HG03108 (cell line): ENCODE measurements around the gene PDIK1L.

Source experiments
- ATAC-seq: cut with Tn5 transposase; IDR thresholded peaks from one replicate; pipeline ENCODE4 v1.9.1; 2021; ENCODE audit warnings: moderate library complexity; ENCODE audit not compliant: unreplicated experiment

Gene PDIK1L

DNA sequence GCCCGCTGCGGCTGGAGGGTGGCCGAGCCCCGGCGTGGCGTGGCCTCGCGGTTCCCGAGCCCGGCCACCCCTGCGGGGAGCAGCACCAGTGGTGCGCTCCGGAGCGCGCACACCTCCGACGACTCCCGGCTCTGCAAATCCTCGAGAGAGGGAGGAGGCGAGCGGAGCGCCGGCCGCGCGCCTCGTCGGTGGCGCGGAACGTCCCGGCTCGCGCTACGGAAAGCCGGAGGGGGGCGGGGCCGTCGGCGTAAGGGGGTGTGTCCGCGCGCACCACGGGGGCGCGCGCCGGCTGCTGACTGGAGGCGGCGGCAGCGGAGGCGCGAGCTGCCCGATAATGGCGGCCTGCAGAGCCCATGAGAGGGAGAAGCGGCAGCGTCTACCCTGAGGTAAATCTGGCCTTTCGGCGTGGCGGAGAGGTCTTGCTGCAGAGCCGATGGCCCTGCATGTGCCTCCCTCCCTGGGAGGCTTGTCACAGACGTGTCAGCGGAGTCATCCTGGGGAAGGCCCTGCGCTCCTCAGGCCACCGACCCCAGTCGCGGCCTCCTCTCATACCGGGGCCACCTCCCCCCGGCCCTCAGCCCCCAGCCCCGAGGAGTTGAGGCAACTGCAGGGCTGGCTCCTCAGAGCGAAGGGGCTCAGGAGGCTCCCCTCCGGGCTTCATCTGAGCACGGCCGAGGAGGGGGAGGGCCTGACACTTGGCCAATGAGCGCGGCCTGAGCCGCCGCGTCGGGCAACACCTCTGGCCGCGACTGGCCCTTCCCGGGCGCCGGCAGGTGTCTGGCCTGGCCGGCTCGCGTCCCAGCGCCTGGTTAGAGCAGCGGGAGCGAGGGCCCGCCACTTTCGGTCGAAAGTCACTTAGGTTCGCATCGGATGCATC lies at the start of gene PDIK1L:
Gene PDIK1L, plus strand, starts transcription at position 295 of the 877 bp plus-strand sequence. CDS start 2,485 bp downstream, outside the sequence.
- ATAC-seq, result peak; percentile 57

DNA sequence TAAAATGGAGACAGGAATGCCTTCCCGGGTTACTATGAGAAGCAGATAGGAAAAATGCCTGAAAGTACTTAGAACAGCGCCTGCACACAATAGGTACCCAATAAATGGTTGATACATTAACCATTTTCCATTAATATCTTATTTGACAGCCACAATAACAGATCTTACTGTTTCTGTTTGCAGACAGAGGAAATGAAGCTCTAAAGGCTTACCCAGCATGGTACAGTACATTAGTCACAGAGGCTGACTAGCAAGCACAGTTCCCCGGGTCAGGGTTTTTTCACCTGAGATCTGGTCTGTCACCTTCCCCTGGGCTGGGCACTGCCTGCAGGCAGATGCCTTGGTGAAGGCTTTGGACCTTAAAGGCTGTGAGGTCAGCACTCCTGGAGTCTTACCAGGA lies 47.1 kb upstream of the PDIK1L start:
- ATAC-seq, result no peak

DNA sequence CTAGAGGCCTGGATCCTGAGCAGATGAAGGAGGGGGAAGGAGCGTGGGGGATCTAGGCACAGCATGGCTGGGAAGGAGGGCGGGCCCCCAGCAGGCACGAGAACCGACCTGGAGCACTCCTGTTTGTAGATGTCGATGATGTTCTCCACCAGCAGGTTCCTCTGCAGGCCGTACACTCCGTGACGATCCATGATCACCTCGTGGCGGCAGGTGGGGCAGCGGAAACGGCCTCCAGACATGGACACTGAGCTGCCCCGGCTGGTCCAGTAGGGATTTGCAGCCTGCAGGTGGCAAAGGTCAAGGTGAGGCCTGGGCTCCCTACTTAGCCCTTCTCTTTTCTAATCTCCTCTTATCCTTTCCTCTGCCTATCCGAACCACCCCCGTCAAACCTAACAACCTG lies 45.5 kb upstream of the PDIK1L start:
- ATAC-seq, result no peak

DNA sequence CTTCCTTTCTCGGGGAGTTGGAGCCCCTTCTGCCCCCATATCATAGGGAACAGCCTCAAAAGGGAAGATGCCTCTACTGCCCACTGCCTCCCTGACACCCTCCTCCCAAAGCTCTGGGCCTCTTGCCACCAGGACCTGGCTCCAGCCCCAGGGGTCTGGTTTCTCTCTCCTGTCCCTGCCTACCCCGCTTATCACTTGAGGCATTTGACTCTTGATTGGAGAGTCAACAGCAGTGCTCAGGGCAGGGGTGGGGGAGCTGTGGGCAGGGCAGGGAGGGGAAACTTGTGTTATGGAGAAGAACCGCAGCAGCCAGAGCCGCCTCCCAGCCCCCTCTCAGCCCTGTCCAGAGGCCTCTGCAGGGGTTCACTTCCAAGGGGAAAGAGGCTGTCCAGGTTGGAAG lies 44.8 kb upstream of the PDIK1L start:
- no peak for ATAC-seq

DNA sequence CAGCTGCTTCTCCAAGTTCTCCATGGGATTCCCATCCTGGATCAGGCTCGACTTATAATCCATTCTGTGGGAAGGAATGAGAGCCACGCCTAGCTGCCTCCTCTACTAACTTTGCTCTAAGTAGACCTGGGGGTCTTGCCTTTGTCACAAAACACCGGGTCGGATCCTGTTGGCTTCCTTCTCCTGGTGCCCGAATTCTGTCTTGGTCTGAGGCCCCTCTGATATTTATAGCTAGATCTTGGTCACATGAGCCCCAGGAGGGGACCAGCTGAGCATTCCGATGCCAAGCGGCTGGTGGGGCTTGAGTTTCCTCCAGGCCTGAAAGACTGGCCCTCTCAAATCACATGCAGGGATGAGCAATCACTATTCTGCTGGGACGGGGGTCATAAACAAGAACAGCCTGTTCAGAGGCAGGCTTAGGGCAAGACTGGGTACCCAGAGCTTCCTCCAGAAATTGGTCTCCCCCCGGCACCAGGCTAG lies 44.2 kb upstream of the PDIK1L start, which contains the start of gene TRIM63:
Gene TRIM63, minus strand, starts transcription at position 199 of the 480 bp plus-strand sequence. Its CDS starts 136 bp downstream, at position 63.
- no peak for ATAC-seq

DNA sequence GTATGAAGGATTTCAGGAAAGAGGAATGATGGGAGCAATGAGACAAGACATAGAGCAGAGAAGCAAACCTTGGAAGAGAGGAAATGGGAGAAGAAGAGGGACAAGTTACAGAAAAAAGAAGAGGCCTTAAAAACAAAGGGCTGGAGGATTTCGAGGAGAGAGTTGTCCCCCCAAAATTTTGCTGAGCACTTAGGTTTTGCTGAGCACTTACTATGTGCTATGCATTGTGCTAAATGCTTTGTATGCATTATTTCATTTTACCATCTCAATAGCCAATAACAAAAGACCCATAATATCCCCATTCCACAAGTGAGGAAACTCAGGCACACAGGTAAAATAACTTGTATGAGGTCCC lies 41.7 kb upstream of the PDIK1L start:
- no peak for ATAC-seq

DNA sequence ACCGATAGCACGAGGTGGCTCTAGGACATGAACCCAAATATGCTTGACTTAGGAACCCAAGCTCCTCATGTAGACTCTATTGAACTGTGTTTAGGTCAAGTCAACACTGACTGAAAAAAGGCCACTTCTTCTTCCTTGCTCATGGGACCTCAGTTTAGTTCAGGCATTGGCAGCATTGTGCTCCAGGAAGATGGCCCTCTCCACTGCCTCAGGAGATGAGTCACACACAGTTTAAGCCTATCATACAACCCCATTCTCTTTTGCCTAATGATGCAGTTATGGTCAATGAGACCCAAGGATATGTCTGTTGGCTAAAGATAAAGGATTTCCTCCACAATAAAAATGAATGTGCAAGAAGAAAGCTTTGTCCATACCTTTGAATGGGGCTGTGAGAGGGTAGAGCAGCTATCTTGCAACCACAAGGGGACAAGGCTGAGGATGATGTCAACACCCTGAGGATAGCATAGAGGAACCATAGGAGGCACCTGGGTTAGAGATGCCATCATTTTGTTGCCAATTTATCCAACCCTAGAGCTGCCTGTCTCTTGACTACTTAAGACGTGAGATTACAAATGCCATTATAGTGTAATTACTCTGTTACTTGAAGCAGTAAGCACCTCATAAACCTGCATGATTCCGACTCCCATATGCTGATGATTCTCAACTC lies 41.2 kb upstream of the PDIK1L start:
- no peak for ATAC-seq

DNA sequence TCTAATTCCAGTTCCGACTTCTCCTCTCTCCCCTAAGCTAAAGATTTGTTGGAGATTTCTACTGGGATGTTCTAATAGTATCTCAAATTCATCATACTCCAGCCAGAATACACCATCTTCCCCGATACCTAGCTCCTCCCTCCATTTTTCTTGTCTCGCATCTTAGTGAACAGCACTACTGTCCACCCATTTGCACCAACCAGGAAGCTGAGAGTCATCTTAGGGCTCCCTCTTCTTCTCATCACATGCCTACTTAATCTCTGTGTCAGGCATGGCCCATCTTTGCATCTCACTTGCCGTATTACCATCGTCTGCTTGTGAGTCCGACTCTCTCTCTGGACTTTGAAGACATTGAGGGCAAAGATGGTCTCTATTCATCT lies 40.7 kb upstream of the PDIK1L start:
- no peak for ATAC-seq

DNA sequence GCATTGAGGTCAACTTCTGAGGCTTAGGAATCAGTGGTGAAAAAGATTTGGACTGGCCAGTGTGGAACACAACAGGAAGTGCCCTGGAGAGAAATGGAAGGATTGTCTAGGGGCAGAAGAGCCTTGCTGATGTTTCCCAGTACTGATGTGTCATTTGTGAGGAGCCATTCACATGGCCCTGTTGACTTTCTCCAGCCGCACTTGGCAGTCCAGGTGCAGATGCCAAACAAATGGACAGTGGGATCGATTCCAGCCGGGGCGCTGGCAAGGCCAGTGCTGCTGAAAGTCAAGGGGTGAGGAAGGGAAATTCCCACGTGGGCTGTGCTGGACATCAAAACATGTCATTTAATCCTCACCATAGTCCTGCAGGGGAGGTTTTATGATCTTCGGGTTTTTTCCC lies 39.3 kb upstream of the PDIK1L start:
- ATAC-seq, result no peak

DNA sequence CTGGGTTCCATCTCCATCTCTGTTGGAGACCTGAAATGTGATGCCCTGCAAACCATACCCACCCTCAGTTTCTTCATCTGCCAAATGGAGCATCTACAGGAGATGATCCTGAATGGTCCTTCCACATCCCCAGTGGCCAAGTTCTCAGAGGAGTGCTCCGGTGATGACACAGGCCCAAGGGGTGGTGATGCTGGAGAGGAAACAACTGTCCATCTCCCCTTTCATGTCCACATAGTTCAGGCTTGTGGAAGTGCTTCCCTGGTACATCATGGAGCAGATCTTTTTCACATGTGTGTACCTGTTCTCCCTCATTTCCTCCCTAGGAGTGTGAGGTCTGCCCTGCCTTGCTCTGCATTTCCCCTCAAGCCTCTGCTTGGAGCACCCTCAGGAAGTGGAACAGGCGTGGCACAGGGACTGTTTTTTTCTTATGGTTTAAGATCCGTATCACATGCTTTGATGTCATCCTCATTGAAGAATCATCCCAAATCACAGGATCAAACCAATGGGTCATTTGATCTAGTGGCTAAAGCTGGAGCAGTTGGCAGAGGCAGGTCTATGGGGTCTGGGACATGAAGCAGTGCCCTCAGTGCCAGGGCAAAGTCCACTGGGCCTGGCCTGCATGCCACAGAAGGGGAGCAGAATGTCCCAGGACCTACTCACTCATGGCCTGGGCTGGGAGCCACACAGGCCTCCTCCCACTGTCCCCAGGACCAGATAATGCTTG lies 36.0 kb upstream of the PDIK1L start:
- ATAC-seq, result no peak

DNA sequence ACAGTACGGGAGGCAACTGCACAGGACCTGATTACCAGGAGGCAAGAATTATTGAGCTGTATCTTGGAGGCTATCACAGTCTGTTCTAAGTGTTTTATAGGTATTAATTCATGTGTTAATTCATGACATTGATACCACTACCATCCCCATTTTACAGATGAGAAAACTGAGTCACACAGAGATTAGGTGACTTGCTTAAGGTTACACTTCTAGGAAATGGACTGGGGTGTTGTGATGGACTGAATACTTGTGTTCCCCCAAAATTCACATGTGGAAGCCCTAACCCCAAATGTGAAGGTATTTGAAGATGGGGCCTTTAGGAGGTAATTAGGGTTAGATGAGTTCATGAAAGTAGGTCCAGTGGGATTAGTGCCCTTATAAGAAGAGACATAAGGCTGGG lies 34.1 kb upstream of the PDIK1L start:
- ATAC-seq, result no peak

DNA sequence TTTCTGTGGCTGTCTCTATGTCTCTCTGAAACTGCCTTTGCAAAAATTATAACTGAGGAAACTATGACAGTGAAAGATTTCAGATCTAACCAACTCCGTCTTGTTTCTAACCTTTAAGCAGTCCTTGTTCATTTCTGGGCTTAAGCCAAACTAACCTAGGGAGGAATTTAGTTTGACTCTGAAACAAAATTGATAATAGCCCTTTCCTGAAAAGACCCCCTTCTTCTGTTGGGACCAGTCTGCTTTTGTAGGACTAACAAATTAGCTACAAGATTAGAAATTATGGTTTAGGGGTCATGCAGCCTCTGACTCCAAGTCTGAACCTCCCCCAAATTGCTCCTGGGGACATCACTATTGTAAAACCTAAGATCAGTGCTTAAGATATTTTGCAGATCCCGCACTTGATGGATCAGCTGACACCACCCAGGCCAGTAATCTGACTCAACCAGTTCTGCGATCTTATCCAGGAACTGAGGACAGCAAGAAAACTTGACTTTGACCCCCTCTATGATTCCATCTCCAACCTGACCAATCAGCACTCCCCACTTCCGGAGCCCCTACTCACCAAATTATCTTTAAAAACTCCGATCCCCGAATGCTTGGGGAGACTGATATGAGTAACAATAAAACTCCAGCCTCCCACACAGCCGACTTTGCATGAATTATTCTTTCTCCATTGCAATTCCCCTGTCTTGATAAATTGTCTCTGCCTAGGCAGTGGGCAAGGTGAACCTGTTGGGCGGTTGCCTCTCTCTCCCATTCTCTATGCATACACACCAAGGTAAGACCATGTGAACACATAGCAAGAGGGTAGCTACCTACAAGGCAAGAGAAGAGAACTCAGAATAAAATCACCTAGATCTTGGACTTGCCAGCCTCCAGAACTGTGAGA lies 33.1 kb upstream of the PDIK1L start:
- ATAC-seq, result no peak

DNA sequence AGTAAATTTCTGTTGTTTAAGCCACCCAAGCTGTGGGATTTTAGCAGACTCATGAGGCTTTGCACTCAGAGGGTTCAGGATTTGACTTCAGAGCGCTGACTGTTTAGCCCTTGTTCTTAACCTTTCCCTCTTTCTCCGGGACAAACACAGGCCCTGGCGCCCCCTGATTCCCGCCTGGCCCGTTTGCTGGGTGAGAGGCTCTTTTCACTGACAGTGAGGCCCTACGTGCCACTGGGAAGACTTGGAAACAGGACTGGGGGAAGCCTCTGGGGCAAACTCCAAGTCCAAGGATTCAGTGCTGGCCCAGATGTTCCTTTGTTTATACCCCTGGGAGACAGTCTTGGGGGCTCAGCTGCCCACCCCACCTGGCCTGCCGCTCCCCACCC lies 32.5 kb upstream of the PDIK1L start:
- ATAC-seq, result no peak

DNA sequence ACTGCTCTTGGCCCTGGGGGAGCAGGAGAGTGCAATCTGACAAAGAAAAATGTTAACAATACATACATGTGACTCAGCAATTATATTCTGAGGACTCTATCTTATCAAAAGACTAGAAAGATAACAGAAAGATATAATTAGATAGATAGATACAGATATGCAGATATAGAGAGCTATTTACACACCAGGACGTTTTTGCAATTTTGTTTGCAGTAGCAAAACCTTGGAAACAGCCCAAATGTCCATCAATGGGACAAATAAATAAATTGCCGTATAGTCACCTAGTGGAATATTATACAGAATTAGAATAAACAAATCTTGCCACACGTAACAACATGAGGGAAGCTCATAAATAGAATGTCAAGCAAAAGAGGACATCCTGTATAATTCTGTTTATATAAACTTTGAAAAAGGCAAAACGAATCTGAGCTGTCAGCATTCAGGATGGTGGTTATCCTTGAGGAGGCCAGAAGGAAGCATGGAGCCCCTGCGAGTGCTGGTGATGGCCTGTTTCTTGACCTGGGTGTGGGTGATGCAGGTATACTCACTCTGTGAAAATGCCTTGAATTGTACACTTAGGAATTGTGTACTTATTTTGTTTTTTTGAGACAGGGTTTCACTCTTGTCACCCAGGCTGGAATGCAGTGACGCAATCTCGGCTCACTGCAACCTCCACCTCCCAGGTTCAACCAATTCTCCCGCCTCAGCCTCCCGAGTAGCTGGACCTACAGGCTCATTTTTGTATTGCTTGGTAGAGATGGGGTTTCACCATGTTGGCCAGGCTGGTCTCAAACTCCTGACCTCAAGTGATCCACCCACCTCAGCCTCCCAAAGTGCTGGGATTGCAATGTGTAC lies 31.4 kb upstream of the PDIK1L start:
- ATAC-seq, result no peak

DNA sequence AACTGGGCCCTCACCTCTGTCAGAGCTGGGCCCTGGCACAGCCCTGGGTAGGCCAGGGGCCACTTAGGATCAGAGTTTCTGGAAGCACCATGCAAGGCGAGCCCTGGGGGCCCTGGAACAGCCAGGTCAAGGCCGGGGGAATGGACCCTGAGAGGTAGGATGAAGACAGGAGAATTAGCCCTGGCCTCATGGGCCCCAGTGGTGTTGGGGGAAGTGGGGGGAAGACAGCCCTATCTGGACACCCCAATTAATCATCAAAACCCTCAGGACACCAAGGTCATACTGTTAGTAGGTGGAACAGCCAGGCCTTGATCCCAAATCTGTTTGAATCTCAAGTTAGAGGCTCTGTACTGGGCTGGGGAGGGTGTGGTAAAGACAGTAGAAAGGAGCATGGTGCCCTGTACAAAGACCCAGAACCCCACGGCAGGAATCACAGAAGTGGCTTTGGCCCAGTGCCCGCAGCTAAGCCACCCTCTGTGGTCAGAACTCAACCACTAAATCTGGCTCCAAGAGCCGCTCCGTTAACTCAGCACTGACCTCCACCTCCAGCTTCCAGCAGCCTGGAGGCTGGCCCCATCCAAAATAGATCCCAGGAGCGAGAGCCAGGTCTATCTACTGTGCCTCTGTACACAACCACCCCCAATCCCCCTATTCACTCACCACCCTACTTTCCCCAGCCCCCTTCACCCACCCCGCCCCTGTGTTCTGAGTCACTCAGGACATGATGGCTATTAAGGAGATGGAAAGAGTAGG lies 30.2 kb upstream of the PDIK1L start:
- ATAC-seq, result no peak

DNA sequence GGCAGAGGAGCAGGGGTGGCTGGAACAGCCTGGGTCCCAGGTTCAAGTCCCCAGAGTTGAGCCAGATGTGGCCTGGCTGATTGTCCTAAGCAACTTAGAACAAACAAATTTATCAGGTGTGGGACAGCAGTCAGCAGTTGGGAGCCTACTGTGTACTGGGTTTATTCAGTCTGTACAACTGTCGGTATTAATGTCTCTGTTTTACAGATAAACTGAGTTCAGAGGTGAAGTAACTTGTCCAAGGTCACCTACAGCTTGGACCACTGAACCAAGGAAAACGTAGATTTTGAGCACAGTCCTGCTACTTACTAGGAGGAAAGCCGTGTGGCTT lies 29.6 kb upstream of the PDIK1L start:
- ATAC-seq, result no peak

DNA sequence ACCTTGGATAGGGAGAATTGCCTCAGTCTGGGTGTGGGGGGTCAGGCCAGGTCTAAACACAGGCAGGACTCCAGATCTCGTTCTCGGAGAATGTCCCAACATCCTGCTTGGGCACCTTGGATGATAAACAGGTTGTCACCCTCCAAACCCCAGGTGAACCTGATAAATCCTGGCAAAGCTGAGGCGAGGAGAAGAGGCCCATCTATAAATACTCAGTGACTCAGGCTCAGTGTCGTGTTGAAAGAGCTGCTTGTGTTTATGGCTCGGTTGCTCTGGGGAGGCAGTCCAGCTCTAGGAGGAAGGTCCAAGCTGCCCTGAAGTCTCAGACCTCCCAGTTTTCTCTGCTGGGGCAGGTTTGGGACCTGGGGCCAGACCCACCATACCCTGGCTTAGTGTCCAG lies 28.4 kb upstream of the PDIK1L start:
- ATAC-seq, result no peak

DNA sequence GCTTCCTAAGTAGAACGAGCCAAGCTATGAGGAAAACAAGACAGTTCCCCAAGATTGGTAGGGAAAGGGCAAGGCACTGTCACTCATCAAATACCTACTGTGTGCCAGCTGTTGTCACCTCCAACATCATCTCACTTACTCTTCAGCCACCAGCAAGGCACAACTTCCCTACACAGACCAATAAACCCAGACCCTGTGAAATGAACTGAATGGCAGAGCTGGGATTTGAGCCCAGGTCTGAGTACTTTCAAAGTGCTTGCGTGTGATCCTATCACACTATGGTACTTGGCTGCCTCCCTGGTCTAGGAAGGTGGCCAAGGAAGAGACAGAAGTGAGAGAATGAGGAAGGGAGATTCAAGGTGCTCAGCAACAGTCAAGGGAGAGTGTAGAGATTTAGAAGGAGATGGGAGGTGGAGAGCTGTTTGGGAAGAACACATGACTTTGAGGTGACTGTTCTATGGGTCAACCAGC lies 27.5 kb upstream of the PDIK1L start:
- ATAC-seq, result no peak

DNA sequence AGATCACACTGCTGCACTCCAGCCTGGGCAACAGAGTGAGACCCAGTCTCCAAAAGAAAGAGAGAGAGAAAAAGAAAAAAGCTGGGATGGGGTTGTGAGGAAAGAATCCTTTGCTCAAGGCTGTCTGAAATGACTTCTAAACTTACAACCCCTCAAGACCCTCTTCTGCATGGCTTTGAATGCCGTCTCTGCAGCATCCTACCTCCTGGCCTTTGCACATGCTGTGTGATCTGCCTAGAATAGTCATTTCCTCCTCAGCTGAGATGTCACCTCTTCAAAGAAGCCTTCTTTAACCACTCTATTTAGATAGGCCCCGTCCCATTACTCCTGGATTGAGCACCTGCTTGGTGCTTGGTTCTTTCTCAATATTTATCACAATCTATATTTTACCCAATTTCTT lies 26.8 kb upstream of the PDIK1L start:
- no peak for ATAC-seq
